Activated CD8-positive, alpha-beta memory T cell treated with anti-CD3 and anti-CD28 coated beads, Interleukin-2, amount 50 U/mL, for 24 hours (primary cell): ENCODE data around the gene FLNB.

Experiments used
- DNase-seq: peaks from one replicate; pipeline ENCODE4 v3.0.0-alpha.2; 2020; ENCODE audit errors: extremely low read depth

Gene FLNB

GRCh38 chr3:58074116-58074715 is 66.0 kb downstream of the FLNB start:
- DNase-seq: no peak

- peak; percentile 7 for DNase-seq
Measured at GRCh38 chr3:58074997-58075396, 66.8 kb downstream of the FLNB start.

- no peak for DNase-seq
Measured at GRCh38 chr3:58077596-58078285, 69.5 kb downstream of the FLNB start.

GRCh38 chr3:58078610-58079009 is 70.4 kb downstream of the FLNB start:
- no peak for DNase-seq

- no peak for DNase-seq
Measured at GRCh38 chr3:58079773-58080172, 71.6 kb downstream of the FLNB start.

- no peak for DNase-seq
Measured at GRCh38 chr3:58082047-58082446, 73.8 kb downstream of the FLNB start.

GRCh38 chr3:58084166-58084565 is 75.9 kb downstream of the FLNB start:
- DNase-seq: no peak

- no peak for DNase-seq
Measured at GRCh38 chr3:58084788-58085543, 76.7 kb downstream of the FLNB start.

- no peak for DNase-seq
Measured at GRCh38 chr3:58085616-58086015, 77.4 kb downstream of the FLNB start.

GRCh38 chr3:58088501-58088900 is 80.3 kb downstream of the FLNB start:
- DNase-seq: no peak

GRCh38 chr3:58090351-58090750 is 82.1 kb downstream of the FLNB start:
- no peak for DNase-seq

- no peak for DNase-seq
Measured at GRCh38 chr3:58092521-58092920, 84.3 kb downstream of the FLNB start.

- no peak for DNase-seq
Measured at GRCh38 chr3:58093574-58094195, 85.5 kb downstream of the FLNB start.

- DNase-seq: no peak
Measured at GRCh38 chr3:58094657-58095056, 86.4 kb downstream of the FLNB start.

GRCh38 chr3:58095603-58096138 is 87.4 kb downstream of the FLNB start:
- no peak for DNase-seq

GRCh38 chr3:58098531-58098930 is 90.3 kb downstream of the FLNB start:
- no peak for DNase-seq

GRCh38 chr3:58099865-58100264 is 91.6 kb downstream of the FLNB start:
- DNase-seq: no peak

- DNase-seq: no peak
Measured at GRCh38 chr3:58101499-58102389, 93.5 kb downstream of the FLNB start.

- DNase-seq: no peak
Measured at GRCh38 chr3:58102390-58102750, 94.1 kb downstream of the FLNB start.

GRCh38 chr3:58102976-58103451 is 94.8 kb downstream of the FLNB start:
- DNase-seq: no peak

GRCh38 chr3:58104151-58104550 is 95.9 kb downstream of the FLNB start:
- DNase-seq: no peak
